Activated CD4-positive, alpha-beta T cell treated with anti-CD3 and anti-CD28 coated beads, Interleukin-2, amount 50 U/mL, for 16 hours (primary cell): Measurements from ENCODE around the gene SHISA6.
"Not testable (repeated sequence)": the region's sequence is repeated elsewhere in the genome, so short reads cannot be mapped to it uniquely, and the experiment has no call there.

Source experiments
- DNase-seq: peaks from one replicate; pipeline ENCODE4 v3.0.0-alpha.2; 2020

Gene SHISA6

DNA sequence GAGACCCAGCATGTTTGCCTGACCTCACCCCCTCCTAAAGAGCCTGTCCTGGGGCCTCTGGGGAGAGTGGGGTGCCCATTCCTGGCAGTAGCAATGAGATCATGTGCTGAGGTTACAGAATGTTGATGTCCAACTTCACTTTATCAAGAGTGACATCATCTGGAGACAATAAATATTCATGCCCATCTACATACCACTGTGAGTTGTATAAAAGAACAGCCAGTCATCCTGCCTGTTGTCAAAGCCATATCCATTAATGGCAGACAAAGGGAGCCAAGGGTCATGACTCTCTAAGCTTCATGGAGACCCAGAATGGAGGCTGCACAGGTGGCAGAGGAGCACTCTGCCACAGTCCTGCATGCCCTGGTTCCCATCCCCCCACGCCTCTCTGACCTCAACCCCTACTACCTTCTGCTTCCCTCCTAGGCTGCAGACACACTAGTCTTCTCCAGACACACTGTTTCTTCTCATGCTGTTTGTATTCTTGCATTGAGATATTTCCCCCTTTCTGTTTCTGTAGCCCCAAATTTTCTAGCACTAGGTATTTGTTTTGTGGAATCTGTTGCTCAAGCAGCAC, 27.1 kb downstream of the SHISA6 start:
- no peak for DNase-seq

DNA sequence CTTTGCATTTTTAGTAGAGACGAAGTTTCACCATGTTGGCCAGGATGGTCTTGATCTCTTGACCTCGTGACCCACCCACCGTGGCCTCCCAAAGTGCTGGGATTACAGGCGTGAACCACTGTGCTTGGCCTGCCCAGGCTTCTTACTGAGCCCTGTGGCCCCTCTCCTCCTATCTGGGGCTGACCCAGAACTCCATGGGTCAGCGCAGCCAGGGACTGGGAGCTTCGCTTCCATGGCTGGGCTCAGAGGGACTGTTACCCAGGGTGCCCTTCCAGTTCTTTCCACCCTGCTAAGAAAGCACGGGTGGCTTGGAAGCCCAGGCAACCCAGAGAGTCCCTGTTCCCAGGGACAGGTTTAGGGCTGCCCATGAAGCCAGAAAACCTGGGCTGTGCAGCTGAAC, 28.2 kb downstream of the SHISA6 start:
- no peak for DNase-seq

DNA sequence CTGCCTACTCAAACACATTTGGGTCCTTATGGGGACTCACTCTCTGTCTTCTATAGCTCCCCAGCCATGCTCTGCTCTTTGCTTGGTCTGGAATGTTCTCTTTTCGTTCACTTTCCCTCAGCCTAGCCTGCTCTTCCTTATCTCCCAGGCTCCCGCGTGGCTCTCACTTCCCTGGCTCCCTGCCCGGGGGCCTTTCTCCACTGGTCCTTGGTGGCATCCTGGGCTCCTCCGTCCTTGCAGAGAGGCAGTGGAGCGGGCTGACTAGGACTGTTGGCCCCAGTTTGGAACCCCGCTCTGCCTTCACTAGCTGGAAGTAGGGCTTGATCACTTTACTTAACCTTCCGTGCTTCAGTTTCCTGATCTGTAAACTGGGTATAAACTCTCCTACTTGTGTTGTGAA, 31.2 kb downstream of the SHISA6 start:
- no peak for DNase-seq

DNA sequence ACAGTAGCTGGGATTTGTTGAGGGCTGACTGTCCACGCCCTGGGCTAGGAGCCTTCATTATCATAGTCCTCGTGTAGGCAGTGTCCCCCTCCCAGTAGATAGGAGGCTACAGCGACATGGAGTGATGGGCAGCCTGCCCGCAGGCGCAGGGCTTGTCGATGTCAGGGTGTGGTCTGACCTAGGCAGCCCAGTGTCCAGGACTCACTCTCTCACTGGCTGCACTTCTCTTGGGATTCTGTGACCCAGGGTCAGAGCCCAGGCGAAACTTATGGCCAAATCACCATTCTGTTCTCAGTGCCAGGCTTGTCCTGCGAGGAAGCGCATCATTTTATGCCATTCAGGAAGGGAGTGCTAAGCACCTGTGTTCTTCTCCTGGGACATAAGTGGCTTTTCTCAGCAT, 32.6 kb downstream of the SHISA6 start:
- no peak for DNase-seq

DNA sequence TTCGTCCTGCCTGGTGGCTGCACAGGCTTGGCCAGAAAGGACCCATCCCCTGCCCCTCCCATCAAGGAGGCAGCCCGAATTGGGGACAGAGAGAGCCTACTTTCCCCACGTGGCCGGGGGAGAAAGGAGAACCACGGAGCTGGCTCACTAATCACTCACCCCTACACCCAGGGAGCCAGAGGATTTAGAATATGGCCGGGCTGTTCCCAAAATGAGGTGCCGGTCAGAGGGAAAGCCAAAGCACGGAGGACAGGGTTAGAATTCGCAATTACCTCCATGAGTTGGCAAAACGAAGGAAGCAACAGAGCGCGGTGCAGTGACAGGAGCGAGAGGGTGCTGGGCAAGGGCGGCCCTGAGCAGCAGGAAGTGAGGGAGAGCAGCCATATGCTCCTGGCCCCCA, 33.1 kb downstream of the SHISA6 start:
- no peak for DNase-seq

DNA sequence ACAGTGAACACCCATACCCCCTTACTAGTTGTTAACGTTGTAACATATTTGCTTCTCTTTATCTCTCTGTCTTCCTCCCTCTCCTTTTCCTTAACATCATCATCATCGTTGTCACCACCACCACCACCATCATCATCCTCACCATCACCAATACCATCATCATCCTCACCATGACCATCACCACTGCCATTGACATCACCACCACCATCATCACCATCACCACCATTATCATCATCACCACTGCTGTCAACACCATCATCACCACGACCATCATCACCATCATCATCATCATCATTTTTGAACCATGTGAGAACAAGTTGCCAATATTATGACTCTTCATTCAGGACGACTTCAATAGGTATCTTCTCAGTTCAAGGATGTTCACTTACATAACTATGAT, 35.5 kb downstream of the SHISA6 start:
- DNase-seq: no peak

DNA sequence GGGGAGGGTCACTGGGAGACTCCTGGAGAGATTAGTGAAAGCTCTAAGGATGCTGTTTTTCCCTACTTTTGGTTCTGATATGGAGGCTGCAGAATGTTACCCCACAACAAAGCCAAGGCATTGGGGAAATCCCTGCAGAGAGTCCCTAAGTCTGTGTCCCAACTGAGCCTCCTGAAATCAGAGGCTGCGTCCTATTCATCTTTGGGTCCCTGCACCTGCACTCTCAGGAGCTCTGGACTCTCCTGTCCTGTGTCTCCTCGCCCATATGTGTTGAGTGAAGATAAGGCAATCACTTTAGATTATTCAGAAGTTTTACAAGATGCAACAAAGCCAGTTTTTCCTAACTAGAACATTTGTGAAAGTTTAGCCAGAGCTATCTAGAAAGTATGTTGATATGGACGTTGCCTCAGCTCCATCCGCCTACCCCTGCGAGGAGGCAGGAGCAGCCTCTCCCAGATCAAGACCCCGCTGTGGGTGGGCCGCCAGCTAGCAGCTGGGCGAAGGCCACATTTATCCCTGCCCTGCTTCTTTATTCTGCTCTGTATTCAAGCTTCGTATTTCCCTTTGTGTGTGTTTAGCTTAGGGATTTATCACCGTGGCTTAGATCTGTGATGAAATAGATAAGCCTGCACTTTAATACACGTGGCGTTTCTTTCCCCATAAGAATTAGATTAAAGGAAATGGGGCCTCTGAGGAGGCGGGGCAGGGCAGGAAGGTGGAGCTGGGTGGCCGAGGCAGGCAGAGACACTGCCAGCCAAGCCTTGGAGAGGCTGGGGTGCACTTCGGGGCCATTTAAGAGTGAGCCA, 37.4 kb downstream of the SHISA6 start:
- DNase-seq: no peak

DNA sequence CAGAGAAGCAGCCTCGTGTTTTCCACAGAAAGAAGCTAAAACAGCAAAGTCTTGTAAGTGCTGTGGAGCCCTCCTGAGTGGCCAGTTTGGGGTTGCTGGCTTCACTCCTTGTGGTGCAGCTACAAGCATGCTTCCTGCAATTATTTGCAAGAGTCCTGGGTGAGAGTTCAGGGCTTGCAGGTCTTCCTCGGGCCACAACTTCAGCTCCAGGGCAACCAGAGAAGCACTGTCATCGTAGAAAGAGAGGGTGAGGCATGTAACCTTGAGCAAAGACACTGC, 37.9 kb downstream of the SHISA6 start:
- DNase-seq: no peak

DNA sequence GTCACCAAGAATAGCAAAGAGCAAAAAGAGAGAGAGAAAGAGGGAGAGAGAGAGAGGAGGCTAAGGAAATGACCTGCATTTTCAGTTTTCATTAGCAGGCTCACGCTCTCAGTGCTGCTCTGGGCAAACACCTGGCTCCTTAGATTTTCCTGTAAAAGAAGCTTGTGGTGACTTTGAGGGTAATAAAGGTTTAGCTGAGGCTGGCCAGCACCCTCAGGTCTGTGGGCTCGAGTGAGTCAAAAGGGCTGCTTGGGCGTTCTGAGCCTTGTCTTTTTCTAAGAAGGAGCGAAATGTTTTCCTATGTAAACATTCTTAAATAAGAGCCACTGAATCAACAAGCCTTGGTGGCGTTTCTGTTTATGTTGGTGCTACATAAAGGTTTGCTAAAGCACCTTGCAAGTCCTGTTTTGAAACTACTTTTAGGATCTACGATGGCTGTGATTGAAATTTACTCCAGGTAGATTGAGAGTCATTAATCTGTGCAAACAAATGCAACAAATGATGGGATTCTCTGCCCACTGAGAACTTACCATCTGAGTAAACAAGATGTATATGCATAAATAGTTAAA, 38.8 kb downstream of the SHISA6 start:
- no peak for DNase-seq

DNA sequence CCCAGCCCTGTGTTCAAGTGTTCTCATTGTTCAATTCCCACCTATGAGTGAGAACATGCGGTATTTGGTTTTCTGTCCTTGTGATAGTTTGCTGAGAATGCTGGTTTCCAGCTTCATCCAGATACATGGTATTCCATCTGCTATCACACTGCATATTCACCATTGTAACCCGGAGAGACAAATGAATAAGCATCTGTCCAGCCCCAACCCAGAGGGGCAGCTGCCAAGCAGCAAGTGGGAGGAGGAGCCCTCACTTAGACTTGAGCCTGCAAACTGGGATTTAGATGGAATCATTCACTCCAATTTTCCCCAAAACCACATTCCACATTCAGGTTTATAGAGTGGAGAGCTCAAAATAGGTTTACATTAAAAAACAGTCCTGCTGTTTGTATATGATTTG, 41.6 kb downstream of the SHISA6 start:
- DNase-seq: no peak

DNA sequence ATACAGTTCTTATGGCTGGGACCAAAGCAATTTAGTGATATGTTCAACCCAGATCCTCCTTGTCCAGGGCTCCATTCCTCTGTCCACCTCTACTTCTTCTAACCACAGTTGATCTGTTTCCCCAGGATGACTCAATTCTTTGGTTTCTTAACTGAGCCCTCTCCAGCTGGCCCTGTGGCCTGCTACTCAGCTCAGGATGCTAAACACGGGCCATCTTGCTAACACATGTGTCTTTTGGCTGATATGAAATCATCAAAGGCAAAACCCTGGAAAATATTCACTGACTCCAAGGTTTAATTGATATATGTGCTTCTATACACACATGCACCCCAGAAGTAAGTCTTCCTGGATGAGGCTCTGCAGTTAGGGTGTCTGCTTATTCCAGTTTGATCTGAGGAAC, 43.8 kb downstream of the SHISA6 start:
- no peak for DNase-seq

DNA sequence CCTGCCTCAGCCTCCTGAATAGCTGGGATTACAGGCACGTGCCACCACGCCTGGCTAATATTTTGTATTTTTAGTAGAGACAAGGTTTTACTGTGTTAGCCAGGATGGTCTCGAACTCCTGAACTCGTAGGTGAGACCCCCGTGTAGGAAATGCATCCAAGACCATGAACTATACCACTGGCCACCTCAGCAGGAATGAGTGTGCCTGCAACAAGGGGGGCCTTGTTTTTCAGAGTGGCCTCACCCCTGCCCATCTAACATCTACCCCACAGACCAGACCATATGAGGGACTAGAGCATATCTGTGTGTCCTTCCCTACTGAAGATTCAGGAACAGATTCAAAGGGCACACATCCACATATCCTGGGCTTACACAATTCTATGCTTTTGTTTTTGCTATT, 44.9 kb downstream of the SHISA6 start:
- DNase-seq: no peak

DNA sequence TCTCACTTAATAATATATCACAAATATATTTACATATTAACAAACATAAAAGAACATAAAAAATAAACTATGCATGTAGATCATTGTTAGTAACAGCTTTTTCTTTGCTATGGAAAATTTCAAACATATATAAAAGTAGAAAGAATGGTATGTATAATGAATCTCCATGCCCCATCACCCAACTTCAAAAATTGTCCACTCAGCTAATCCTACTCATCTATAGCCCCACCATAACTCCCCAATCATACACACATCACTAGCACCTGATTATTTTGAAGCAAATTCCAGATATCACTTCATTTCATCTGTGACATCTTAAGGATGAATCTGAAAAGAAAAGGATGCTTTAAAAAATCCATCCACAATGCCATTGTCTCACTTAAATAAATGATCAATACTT, 46.8 kb downstream of the SHISA6 start:
- no peak for DNase-seq

DNA sequence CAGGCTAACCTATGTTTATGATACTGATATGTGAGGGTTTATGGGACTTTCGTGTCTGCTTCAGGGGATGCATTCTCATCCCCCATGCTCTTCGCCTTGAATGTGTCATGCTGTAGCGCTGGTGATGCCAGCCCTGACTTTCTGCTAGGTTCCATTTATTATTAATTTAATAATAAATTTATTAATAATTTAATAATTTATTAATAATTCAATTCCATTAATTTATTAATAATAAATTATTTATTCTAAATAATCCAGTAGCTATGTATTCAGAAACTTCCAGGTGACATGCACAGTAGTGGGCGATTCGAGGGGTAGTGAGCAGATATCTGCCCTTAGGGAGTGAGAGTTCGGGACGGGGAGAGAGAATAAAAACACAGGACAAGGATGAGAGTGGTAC, 49.8 kb downstream of the SHISA6 start:
- no peak for DNase-seq

DNA sequence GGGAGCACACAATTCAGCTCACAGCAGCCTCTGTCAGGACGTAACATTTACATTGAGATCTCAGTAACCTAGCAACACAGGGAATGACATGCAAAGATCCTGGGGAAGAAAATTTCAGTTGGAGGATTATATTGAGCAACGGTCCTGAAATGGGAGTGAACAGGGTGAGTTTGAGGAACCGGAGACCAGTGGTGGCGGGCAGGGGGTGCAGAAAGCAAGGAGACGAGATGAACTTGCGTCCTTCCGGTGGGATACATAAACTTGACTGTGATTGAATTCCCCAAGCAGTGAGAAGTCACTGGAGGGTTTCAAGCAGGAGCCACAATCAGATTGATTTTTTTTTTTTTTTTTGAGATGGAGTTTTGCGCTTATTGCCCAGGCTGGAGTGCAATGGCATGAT, 51.5 kb downstream of the SHISA6 start:
- DNase-seq: no peak

DNA sequence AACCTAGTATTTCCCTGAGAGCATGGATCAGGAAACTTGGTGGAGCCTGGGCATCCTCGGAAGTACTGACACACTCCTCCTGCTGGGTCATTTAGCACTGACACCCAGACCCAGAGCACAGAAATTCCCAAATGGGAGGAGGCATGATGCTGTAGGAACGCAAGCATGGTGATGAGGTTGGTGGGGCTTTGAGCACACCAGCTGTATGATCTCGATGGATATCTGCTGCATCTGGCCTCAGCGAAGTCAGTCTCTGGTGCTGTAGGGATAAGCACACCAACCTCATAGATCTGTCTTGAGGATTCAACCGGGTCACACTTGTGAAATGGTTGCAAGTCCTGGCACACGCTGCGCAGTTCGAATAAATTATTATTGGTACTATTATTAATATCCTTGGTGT, 52.5 kb downstream of the SHISA6 start:
- DNase-seq: no peak

DNA sequence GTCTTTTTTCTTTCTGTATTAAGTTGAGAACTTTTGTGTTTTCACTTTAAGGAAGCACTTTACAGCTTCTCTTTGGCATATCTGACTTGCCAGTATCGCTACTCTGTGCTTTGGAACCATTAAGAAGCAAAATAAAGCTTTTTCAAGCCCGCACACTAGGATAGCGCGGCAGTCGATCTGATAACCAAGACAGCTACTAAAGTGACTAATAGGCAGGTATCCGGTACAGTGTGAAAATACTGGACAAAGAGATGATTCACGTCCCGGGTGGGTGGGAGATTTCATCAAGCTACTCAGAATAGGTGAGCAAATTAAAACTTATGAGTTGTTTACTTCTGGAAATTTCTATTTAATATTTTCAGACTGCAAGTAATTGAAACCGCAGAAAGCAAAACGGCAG, 53.8 kb downstream of the SHISA6 start:
- DNase-seq: no peak

DNA sequence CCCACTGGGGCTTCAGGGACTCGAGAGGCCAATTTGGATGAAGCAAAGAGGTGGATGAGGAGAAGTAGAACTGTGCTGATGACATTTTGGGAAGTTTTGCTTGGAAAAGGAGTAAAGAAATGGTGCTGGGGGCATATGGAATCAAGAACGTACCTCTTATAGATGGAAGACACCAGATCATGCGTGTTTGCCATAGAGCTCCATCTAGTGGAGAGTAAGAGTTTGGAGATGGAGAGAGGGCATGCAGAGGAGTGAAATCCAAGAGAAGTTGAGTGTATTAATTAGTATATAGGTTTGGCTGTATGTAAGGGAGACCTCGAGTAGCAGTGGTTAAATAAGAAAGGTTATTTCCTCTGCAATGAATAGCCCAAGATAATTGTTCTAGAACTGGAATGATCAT, 56.0 kb downstream of the SHISA6 start:
- peak; percentile 9 for DNase-seq

DNA sequence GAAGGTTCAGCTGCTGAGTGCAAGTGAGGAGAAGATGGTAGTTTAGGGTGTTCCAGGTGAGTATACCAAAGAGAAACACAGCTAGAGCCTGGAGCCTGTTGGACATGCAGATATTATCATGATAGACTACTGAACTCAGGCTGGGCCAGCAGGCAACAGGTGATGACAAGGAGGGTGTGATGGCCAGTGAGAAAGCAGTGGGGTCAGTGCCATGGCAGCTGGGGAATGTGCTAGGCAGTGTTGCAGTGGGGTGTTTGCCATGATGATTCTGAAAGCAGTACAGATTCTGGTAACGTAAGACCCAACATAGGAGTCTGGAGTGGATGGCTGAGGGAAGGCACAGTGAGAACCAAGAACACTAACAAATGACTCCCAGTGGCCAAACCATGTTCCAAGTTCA, 57.4 kb downstream of the SHISA6 start:
- no peak for DNase-seq

DNA sequence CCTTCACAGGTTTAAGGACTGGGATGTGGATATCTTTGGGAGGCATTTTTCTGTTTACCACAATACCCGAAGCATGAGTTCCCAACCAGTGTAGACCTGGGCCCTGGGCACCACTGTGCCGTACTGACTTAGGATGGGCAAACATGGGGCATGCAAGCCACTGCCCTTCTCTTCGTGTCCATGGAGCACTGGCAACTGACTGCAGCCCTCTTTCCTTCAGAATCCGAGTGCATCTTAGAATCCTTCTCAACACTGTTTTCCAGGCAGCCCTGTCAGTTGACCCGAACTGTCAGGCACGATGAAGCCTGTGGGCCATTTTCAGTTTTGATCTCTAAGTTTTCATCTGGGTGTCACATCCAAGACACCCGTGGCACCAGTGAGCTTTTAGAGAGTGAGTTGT, 59.2 kb downstream of the SHISA6 start:
- DNase-seq: no peak

DNA sequence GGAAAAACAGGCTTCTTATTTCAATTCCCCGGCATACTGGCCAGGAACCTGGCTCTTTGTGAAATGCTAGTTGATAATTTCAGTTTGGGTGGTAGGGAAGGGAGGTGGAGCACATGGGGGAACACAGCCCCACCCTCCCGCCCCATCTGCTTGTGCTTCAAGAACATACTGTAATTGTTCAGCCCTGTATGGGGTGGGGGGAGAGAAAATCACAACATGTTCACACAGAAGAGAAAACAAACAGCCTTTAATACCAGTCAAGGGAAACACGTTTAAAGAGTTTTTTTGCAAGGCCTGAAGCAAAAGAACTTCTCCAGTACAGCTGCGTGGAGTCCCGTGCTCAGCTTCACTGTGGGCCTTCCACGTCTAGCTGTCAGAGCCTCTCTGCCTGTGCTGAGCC, 59.7 kb downstream of the SHISA6 start:
- no peak for DNase-seq

DNA sequence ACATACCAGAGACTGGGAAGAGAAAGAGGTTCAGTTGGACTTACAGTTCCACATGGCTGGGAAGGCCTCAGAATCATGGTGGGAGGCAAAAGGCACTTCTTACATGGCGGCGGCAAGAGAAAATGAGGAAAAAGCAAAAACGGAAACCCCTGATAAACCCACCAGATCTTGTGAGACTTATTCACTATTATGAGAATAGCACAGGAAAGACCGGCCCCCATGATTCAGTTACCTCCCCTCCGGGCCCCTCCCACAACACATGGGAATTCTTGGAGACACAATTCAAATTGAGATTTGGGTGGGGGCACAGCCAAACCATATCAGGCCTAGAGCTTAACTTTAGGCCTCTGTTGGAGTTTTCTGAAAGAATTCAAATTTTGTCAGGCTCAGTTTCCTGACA, 60.9 kb downstream of the SHISA6 start:
- not testable (repeated sequence) for DNase-seq

DNA sequence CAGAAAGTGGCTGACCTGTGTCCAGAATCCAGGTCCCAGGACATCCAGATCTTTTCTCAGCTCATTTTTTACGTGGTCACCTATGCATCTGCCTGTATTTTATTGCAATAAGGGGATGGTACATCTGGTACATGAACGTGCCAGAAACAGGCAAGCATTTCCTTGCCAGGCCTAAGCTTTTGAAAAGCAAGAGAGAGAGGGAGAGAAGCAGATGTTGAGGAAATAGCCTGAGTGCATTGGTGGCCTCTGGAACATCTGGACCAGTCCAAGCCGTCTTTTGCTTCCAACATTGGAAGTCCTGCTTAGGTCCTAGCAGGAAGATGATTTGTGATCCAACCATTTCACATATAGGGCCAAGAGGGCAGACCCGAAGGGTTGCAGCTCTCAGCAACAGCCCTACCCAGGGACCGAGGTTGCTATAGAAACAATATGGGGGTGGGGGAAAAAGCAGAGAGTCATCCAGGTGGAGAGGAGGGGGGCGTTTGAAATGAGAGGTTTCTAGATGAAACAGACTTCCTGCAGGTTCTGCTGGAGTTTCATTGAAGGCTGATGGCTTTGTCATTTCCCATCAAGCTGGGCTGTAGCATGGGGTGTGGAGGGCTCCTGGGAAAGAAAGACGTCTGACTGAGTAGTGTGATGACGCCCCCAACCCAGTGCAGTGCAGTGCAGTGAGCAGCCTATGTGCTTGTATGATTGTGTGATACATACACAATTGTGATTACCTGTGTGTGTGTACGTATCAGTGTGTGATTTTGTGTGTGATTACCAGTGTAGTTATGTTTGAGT, 61.6 kb downstream of the SHISA6 start:
- no peak for DNase-seq

DNA sequence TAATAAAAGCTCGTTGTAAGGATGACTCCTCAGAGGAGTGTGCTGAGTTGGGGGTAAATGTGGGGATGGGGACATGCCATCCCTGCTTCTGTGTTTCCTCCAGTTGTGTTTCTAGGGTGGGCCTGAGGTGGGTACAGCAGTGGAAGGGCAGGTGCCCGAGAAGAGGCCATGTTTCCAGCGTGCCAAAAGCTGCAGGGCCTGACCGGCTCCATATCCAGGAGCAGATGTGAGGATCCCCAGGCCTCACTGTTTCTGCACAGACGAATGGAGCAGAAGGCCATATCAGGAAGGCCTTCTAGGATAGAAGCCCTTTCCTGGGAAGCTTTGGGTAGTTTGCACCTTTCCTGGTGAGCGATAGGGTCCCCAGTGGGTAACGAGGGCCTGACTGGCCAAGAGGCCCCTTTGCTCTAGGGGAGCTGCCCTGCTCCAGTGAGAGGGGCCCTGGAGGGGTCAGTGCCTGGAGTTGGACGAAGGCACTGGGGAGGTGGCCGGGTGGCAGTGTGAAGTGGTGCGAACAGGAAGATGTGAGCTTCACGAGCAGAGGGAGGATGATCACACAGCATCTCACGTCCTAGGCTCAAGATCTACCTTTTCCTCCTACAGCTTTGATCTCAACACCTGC, 62.9 kb downstream of the SHISA6 start:
- DNase-seq: no peak
